ENCODE measurements around the gene EPB42.
"Not testable (repeated sequence)": the region's sequence is repeated elsewhere in the genome, so short reads cannot be mapped to it uniquely, and the experiment has no call there.

- TF ChIP-seq CTCF (IDR thresholded peaks at IDR 0.05 in 8 of 11, conservative IDR thresholded peaks at IDR 0.05 in 3 of 11); POLR2AphosphoS5 (IDR thresholded peaks at IDR 0.05); POLR2A (IDR thresholded peaks at IDR 0.05): not testable (repeated sequence)
Observed at GRCh38 chr15:43197773-43198172, 23.0 kb downstream of the EPB42 start.
